GM08714 (cell line): Measurements from ENCODE around the gene BMP4.

Source experiments
- H3K4me3 ChIP-seq: fragments of 200-500 bp; sonication (Bioruptor generic); 2 replicates; pipeline ENCODE4 v1.5.1; 2014; ENCODE audit warnings: mild to moderate bottlenecking, low read length, inconsistent platforms
- ZNF274 ChIP-seq: IDR thresholded peaks from 2 replicates; pipeline ENCODE4 v1.6.1; 2012; ENCODE audit warnings: mild to moderate bottlenecking, low read depth, low read length

BMP4 gene

DNA sequence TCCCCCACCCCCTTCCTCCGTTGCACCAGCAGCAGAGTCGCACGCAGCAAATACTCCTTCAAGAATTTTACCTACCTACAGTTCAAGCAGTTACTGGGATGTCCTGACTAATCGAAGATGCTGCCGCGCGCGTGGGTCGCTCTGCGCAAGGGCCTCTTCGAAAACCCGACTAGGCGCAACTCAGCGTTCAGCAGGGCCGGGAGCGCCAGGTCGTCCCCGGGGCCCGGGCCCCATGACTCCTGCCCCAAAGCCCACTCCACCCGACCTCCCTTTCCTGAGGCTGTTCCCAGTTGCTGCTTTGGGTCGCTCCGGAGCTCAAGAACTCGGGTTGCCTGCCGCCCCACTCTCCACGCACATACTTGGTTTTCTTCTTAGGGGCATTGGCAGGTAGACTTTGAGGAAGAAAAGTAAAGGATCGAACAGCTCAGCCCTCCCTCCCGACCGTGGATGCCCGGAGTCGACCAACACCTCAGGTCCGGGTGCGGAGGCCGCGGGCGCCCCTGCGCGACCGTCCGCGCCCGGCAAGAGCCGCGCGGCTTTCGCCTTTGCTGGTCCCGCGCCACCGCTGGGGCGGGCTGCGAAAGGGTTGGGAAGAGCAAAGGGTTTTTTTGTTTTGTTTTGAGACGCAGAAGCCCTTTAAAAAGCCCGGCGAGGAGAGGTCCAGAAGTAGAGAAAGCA is 1.9 kb downstream of the BMP4 start:
- no peak overlapping the region; the same call in 1 of the 2 replicates for H3K4me3 ChIP-seq
- TF ChIP-seq ZNF274: no peak

DNA sequence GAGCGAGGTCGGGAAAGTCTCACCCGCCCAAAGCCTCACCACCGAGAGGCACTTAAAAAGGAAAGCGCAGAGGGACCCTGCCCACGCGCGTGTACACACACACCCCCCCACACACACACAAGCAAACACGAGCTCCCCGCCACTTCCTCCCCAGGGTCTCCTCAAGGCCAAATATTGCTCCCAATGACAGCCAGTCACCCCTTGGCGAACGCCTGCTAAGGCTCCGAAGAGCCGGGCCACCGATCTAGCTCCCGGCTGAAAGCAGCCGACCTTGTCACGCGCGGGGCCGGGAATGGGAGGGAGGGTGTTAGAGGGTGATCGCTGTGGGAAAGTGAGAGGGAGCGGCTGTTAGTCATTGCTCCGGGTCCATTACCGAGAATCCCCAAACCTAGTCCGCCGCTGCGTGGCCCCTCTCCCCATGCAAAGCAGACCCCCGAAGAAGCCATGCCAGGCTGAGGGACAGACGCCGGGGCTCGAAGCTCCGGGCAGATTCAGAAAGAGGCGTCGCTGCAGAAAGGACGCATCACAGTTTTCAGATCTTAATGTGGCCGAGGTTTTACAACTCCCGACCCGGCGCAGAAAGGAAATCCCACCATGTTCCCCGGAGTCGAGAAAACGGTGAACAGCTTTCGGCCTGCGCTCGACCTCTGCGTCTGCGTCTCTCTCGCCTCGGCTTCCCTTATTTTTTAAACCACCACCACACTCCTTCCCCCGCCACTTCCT is 2.6 kb downstream of the BMP4 start:
- TF ChIP-seq ZNF274: no peak
- H3K4me3 ChIP-seq: peak overlapping the region; percentile 44; the same call in 1 of the 2 replicates

DNA sequence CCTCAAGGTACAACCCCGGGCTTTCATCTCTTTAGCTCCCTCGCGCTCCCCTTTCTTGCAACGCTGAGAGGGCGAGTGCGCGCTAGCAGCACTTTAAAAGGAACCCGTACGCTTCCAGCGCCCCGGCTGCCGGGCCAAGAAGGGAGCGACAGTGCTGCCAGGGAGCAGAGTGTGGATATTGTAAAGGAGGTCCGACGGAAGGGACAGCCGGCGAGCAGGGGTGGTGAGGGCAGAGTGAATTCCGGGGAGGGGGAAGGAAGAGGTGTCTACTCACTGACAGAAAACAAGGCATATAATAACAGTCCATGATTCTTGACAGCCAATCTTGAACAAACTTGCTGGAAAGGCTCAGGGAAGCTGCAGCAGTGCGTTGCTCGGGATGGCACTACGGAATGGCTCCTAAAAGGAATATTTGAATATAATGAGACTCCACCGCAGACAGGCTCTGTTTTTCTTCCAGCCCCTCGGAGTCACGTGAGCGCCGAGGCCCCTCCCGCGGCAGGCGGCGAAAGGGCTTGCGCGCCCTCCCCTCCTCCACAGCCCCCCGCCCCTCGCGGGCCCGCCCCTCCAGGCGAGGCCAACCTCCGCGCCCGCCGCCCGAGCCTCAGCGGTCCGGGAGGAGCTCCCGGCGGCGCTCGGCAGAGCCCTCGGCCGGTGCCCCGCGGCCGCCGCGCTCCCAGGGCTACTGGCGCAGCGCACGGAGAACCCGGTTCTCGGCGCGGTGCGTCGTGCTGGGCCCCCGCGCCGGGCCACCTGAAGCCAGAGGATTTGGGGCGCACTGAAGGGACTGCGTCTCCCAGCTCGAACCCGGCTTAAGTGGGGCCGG is 3.4 kb downstream of the BMP4 start:
- peak overlapping the region; percentile 44; the same call in 1 of the 2 replicates for H3K4me3 ChIP-seq
- no peak for TF ChIP-seq ZNF274

DNA sequence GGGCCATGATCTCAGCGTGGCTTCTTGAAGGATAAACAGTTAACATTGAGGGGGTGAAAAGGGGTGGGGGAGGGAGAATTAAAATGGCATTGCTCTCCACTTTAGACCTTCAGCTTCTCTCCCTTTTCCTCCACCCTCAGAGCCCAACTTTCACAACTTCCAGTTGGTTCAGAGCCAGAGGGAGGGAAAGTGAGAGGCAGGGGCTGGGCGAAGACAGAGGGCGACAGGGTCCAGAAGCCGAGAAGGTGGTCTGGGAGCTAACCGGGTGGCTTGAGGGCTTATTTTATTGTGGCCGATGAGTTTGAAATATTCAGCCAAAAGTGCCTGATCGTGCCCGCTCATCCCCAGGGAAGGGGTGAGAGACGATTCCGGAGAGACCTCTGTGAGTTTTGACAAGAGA is 4.1 kb downstream of the BMP4 start:
- no peak overlapping the region for H3K4me3 ChIP-seq
- TF ChIP-seq ZNF274: no peak

DNA sequence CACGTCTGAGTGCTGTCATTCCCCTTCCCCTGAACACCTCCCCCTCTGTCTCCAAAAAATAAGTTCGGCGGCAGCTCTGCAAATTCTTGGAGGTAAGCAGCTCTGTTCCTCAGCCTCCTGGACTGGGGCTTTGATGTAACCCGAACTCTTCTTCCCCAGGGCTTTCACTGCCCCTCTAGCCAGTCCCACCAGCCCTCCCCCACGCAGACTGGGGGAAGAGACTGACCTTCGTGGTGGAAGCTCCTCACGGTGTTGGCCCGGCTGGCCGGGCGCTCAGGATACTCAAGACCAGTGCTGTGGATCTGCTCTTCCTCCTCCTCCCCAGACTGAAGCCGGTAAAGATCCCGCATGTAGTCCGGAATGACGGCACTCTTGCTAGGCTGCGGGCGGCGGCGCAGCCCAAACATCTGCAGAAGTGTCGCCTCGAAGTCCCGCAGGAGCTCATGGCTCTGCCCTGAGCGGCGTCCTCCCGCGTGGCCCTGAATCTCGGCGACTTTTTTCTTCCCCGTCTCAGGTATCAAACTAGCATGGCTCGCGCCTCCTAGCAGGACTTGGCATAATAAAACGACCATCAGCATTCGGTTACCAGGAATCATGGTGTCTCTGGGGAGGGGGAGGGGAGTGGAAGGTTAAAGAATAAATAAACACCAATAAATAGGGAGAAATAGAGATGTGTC is 4.9 kb downstream of the BMP4 start:
- no peak overlapping the region for H3K4me3 ChIP-seq
- no peak for TF ChIP-seq ZNF274

DNA sequence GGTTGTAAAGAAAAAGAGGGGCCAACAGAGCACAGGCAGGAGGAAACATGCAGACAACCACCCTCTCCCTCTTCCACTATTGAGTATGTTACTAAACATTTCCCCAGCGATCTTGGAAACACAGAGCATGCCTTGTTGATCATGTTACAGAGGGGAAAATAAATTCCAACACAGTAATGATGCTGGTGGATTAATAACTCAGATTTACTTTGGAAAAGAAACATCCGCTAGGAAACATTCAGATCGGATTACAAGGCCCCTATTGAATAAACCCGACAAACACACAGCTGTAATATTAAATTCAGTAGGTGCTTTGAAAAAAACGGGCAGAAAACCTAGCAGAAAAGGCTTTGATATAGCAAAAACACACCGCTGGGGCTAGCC is 5.4 kb downstream of the BMP4 start:
- TF ChIP-seq ZNF274: no peak
- no peak overlapping the region for H3K4me3 ChIP-seq

DNA sequence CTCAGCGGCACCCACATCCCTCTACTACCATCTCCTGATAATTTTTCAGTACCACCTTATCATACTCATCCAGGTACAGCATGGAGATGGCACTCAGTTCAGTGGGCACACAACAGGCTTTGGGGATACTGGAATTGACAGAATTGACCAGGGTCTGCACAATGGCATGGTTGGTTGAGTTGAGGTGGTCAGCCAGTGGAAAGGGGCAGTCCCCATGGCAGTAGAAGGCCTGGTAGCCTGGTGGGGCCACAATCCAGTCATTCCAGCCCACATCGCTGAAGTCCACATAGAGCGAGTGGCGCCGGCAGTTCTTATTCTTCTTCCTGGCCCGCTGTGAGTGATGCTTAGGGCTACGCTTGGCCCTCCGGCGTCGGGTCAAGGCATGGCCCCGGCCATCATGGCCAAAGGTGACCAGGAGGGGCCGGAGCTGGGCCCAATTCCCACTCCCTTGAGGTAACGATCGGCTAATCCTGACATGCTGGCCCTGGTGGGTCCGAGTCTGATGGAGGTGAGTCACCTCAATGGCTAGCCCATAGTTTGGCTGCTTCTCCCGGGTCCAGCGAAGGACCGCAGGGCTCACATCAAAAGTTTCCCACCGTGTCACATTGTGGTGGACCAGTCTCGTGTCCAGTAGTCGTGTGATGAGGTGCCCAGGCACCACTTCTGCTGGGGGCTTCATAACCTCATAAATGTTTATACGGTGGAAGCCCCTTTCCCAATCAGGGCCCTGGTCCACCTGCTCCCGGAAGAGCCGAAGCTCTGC is 6.4 kb downstream of the BMP4 start:
- no peak for TF ChIP-seq ZNF274
- no peak overlapping the region for H3K4me3 ChIP-seq

DNA sequence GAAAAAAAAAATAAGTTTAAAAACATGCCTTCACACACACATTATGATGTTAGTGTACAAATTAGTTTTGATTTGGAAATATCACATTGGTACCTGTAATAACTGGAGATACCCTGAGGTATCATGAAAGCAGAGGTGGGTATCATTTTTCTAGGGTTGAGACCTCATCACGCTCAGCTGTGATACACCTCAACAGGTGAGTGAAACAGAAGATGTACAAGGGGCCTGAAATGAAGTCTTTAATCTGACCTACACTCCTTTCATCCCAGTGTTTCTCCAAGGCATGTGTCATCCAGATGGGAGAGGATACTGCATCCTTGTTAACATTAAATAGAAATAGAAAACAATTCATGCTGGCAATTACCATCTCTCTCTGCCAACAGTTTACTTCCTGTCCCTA is 7.4 kb downstream of the BMP4 start:
- H3K4me3 ChIP-seq: no peak overlapping the region
- TF ChIP-seq ZNF274: no peak

DNA sequence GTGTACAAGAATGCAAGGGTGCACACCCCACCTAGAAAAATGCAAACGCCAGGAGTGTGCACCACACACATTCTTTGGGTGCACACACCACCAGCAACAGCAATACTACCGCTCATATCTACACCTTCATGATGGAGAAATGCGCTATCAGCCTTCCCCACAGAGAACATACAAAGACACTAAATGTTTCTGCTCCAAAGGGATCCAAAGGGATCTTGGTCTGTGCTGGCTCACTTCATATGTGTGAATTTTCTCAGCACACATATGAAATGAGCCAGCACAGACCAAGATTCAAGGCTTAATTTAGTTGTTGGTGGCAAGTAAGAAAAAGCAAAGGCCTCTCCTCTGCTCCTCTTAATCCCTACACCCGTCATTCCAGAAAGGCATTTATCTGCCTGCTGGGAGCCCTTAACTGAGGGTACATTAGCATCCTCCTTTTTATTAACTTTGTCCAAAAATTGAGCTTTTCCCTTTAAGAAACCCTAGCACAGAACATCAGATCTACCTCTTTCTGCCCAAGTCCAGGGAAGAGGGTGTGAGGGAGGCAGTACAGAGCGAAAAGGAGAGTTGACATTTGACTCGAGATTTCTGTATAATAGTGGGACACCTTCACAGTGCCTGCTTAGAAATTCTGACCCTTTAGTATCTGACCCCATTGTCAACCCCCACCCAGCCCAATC is 8.3 kb downstream of the BMP4 start:
- TF ChIP-seq ZNF274: no peak

DNA sequence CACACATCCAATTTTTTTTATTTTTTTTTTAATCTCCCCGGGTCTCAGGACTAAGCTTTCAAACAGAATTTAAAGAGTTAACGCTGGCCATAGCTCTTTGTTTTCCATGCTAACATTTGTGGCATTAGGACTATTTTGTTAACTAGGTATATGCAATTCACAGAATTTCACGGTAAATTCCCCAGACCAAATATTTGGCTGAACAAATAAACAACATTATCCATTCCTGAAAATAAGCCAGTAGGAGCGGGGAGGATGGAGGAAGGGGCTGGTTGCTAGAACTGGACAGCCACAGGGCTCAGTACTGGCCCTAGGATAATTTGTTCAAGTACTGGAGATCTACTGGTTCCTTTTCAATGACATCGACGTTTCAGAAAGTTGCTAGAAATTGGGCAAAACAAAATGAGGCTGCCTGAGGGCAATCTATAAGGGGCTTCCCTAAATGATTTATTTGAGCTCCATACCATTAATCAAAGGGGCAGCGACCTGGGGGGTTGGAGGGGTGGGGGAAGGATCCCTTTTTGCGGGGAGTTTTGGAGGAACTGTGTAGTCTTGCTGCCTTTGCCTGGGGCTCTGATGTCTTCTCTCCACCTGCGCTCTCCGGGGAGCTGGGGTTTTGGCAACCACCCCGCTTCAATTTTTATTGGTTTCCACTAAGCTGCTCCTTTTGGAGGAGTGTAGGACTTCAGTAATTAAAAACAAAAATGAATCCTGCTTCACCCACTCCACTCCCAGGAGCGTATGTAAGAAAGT is 9.0 kb downstream of the BMP4 start:
- H3K4me3 ChIP-seq: no peak overlapping the region
- no peak for TF ChIP-seq ZNF274

More for the DNA sequence above, 8.3 kb downstream of the BMP4 start:
- no peak overlapping the region for H3K4me3 ChIP-seq

DNA sequence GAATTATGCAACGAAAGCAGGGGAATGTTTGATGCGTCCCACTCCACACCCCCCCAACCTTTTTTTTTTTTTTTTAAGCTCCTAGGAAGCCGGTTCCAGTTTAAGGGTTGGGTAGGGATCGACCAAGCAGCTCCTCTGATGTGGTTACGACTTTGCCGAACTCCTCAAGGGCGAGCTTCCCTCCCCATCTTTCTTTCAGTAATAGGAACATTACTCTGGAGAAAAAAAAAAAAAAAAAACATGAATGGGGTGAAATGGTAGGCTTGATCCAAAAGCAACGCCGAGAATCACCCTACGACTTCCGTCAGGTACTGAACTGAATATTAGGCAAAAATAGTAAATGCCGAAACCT is 9.6 kb downstream of the BMP4 start:
- TF ChIP-seq ZNF274: no peak
- no peak overlapping the region for H3K4me3 ChIP-seq

DNA sequence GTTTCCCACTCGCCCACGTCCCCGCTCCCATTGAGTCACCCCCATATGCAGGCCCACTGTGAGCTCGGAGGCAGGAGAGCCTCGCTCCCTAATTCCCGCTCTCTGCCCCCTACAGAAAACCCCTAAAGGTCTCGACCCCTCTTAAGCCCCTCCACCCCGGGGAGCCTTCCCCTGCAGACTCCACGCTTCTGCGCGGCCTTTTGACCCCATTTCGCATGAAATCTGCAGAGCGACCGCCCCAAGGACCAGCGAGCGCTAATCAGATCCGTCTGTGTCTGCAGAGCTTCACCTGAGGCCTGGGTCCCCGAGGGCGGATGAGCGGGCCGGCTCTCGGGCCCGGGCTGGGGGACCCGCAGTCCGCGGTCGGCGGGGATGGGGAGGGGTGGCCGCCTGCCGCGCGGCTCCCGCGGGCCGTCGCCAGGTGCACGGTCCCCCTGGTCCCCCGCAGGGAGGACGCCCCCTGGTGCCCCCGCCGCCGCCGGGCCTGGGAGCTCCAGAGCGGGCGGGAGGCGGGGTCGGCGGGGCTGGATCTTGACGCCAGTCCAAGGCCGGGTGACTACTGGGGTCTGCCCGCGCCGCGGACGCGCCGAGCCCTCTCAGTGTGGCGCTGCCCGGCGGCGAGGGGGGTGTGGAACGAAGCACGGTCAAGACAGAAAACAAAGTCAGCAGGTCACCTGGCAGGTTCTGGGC is 10.1 kb downstream of the BMP4 start:
- no peak overlapping the region for H3K4me3 ChIP-seq
- no peak for TF ChIP-seq ZNF274
